H1 (cell line): Measurements from ENCODE around the gene OSMR. TPM values are rescaled to one million over a fixed set of nuclear protein-coding genes. Genes with fewer than 3 reads are reported as not detected.

Experiments
- SAP30 ChIP-seq: fragments of 300-600 bp; sonication (generic); IDR thresholded peaks from 2 replicates; pipeline ENCODE4 v1.7.1; 2012; ENCODE audit warnings: low read length, moderate library complexity, mild to moderate bottlenecking, inconsistent platforms; ENCODE audit not compliant: insufficient read depth, insufficient replicate concordance
- YY1 ChIP-seq: IDR thresholded peaks from 2 replicates; pipeline ENCODE4 v1.6.1; 2011; ENCODE audit warnings: low read depth, mild to moderate bottlenecking, low read length
- polyA plus RNA-seq, 7 experiments: library from polyadenylated mRNA; depleted of rRNA in 3 of 7; stranded (reverse) in 5 of 7; unstranded in 2 of 7; fragments of >200 nt in 5 of 7; fragments of 200-250 nt in 2 of 7; gene quantifications; 1 replicate in 5 of 7; 2 replicates in 1 of 7; 4 replicates in 1 of 7; pipeline versions ENCODE4 v1.2.1 to v1.2.3, GENCODE V29; 2011 to 2013; ENCODE audit warnings: missing spikeins in 2 of 7, mixed read lengths in 2 of 7
- total RNA-seq: library from RNA; stranded (reverse); fragmentation: NEBNext Ultra II Directional; extraction: Animal tissue kit (Norgen Biotek cat#: 25700); gene quantifications from 2 replicates; pipeline ENCODE4 v1.2.1, GENCODE V29; 2021

OSMR gene
- total and polyA plus RNA-seq, 2 of the 8 experiments (the other 6 are each of a cell fraction or from before 2014, with no cell fraction given), result 2.3 to 2.6 TPM

DNA sequence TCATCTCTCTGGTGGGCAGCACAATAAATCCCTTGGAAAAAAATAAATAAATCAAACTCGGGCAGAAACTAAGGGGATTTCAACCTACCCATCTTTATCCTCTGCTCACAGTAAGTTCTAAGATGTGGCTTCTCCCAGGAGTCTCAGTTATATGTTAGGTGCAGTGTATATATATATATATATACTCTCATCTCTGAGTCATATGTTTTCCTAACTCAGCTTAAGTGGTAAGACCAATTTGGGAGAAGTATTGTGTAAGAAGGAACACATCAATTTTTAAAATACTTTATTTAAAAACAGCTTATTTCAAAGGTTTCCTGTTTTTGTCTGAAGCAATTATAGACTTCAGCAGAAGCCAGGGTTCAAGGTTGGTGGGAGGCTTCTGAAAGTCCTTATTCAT, 20.3 kb upstream of the OSMR start (continued):
- TF ChIP-seq YY1, result no peak
- no peak for TF ChIP-seq SAP30
